Testis (tissue), 3 donors: ENCODE results near the gene HPS1. TPM values are rescaled to one million over a fixed set of nuclear protein-coding genes. Genes with fewer than 3 reads are reported as not detected.

Source experiments
- DNase-seq: peaks from one replicate; pipeline ENCODE4 v3.0.0-alpha.2; 2019
- H3K27ac ChIP-seq, 2 donors: fragments of 200-600 bp; sonication (generic); one replicate each; pipeline ENCODE4 v1.5.1; 2019
- H3K27me3 ChIP-seq: fragments of 200-600 bp; sonication (generic); one replicate; pipeline ENCODE4 v1.5.1; 2019
- H3K36me3 ChIP-seq: fragments of 200-600 bp; sonication (generic); one replicate; pipeline ENCODE4 v1.5.1; 2017; ENCODE audit warnings: low read depth; ENCODE audit errors: missing control alignments
- H3K4me1 ChIP-seq: fragments of 200-600 bp; sonication (generic); one replicate; pipeline ENCODE4 v1.5.1; 2019
- H3K4me3 ChIP-seq, 2 donors: fragments of 200-600 bp; sonication (generic); one replicate each; pipeline ENCODE4 v1.5.1; 2017 to 2019
- H3K9me3 ChIP-seq: fragments of 200-600 bp; sonication (generic); one replicate; pipeline ENCODE4 v1.5.1; 2017
- CTCF ChIP-seq, 3 experiments: fragments of 450-650 bp in 2 of 3; fragments of 200-600 bp in 1 of 3; sonication (generic) in 1 of 3; IDR thresholded peaks; one replicate each; pipeline ENCODE4 v1.5.1; 2016 to 2019; ENCODE audit warnings: antibody characterized with exemption in 3 of 3, mild to moderate bottlenecking in 2 of 3, moderate library complexity in 1 of 3
- POLR2A ChIP-seq: fragments of 450-650 bp; IDR thresholded peaks from one replicate; pipeline ENCODE4 v1.6.1; 2017; ENCODE audit warnings: antibody characterized with exemption, mild to moderate bottlenecking, moderate library complexity
- WGBS, 2 donors: methylation state at CpG; one replicate each; pipeline ENCODE4 v1.1.5; 2018; 5-methylcytosine and 5-hydroxymethylcytosine counted together
- intact Hi-C: fragments of 100-400 bp; cut with DNase I; formaldehyde crosslinking; loops from one replicate; pipeline ENCODE4 v1.15.1; 2023; ENCODE audit warnings: low total_unique reads
- microRNA counts, 2 donors: library from miRNA; unstranded; fragments of <30 nt; microRNA quantifications; one replicate each; lab custom pipeline; 2016
- microRNA-seq, 2 donors: library from miRNA; unstranded; fragments of <30 nt; microRNA quantifications; one replicate each; pipeline ENCODE4, GENCODE V29; 2016; ENCODE audit warnings: borderline number of aligned reads in 2 of 2, borderline replicate concordance in 1 of 2
- polyA plus RNA-seq: library from polyadenylated mRNA; stranded (reverse); fragments of 350-450 nt; fragmentation: Illumina TruSeq; extraction: RNeasy Lipid Tissue Mini Kit (QIAGEN cat#74804); gene quantifications from one replicate; pipeline ENCODE4 v1.2.3, GENCODE V29; 2014; ENCODE audit warnings: low read depth, low replicate concordance; ENCODE audit not compliant: insufficient read depth
- small RNA-seq, 2 donors: library from RNA; depleted of rRNA; stranded (forward); fragments of <200 nt; gene quantifications; one replicate each; pipeline ENCODE3, GENCODE V24; 2016
- total RNA-seq, 2 donors: library from RNA; depleted of rRNA; stranded (reverse); fragments of >200 nt; gene quantifications; one replicate each; pipeline ENCODE4 v1.2.3, GENCODE V29; 2016

Gene HPS1
- total and polyA plus RNA-seq, 3 donors from 2014 or later: 53.6 to 73.4 (median 59.4) TPM

- DNase-seq: no peak
- intact Hi-C loops: no loop called here
- WGBS, 2 donors: 86 to 92% methylated on average over 19 of the region's 19 CpGs
Measured at GRCh38 chr10:98367604-98368451, 78.9 kb downstream of the HPS1 start.

More at GRCh38 chr10:98367604-98368451, 78.9 kb downstream of the HPS1 start:
- H3K9me3 ChIP-seq: no peaks in the 10 kb centered on the region
- no peaks in the 10 kb centered on the region for H3K27me3 ChIP-seq
- H3K36me3 ChIP-seq: no peaks in the 10 kb centered on the region
- no peak overlapping the region for H3K27ac ChIP-seq
- TF ChIP-seq CTCF (IDR thresholded peaks at IDR 0.05): no peak
- no peak for TF ChIP-seq POLR2A
- no peak overlapping the region for H3K4me3 ChIP-seq
- H3K4me1 ChIP-seq: no peaks in the 10 kb centered on the region

MicroRNAs encoded within 50 kb of the gene (microRNA counts, 767-probe panel; counts per million panel counts)
- microRNA hsa-miR-1287 (lab: Ali Mortazavi, UCI): 0 to 152 counts per million in 2 donors

Small RNA genes within 50 kb of the gene (microRNA-seq; reads per million reads assigned to microRNA genes)
- gene MIR1287 (181 to 204 reads per million in 2 donors), gene MIR4685 (1.4 to 2.1 reads per million in 2 donors)

Small RNA genes within 50 kb of the gene (small RNA-seq; reads per million reads assigned to genes)
- gene MIR4685: 0 reads per million in 2 donors

Other genes with a start within 250 kb of the HPS1 start
- 10 to 100 TPM; 18.9 to 38.2 TPM for gene LOXL4, start 178.7 kb downstream of the HPS1 start, total RNA-seq
- 14.0 TPM for gene LOXL4, start 178.7 kb downstream of the HPS1 start, polyA plus RNA-seq
- gene PYROXD2, start 31.8 kb downstream of the HPS1 start, total RNA-seq: 10 to 100 TPM; 10.2 to 20.2 TPM
- gene PYROXD2, start 31.8 kb downstream of the HPS1 start, polyA plus RNA-seq: 13.0 TPM